ENCODE measurements around the gene WDR3.
A peak's percentile ranks its signal among the peaks of the same experiment; 100 is the strongest.
"Not testable (repeated sequence)": the region's sequence is repeated elsewhere in the genome, so short reads cannot be mapped to it uniquely, and the experiment has no call there.

WDR3 gene

GRCh38 chr1:117929343-117930172 is at the start of gene WDR3, which contains the start of gene GDAP2:
TSS of gene WDR3 (plus strand) at chr1:117929739. CDS start at chr1:117933320, 3,581 bp downstream.
TSS of gene GDAP2 (minus strand) at chr1:117929621. CDS start at chr1:117920357, 9,264 bp downstream.
- DNase-seq = peak; percentile 96
- in situ Hi-C loops (cut with HindIII; ENCODE audit: low pct_ligation_motif_present, low pct_unique_long_range_greater_than_20kb, low sequenced_read_pairs) = no loop called here

DNA sequence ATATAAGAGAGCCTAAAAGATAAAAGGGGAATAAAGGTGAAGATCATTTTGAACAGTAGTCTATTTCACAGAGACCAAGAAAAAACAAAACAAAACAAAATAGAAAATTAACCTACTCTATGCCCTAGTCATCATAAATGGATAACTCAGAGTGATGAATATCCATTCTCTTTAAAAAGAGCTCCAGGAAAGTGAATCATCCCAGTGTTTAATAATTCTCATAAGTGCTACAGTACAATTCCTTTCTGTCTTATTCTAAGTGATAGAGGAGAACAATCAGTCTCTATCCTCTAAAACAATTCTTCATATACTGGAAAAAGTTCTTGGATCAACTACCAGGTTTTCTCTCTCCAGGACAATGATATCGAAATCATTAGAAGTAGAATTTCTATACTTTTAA is 45.9 kb upstream of the WDR3 start:
- DNase-seq = peak; percentile 13
- in situ Hi-C loops (cut with HindIII; ENCODE audit: low pct_ligation_motif_present, low pct_unique_long_range_greater_than_20kb, low sequenced_read_pairs) = no loop called here

- DNase-seq = no peak
- in situ Hi-C loops (cut with HindIII; ENCODE audit: low pct_ligation_motif_present, low pct_unique_long_range_greater_than_20kb, low sequenced_read_pairs) = no loop called here
Observed at GRCh38 chr1:117886101-117886795, 43.3 kb upstream of the WDR3 start.

DNA sequence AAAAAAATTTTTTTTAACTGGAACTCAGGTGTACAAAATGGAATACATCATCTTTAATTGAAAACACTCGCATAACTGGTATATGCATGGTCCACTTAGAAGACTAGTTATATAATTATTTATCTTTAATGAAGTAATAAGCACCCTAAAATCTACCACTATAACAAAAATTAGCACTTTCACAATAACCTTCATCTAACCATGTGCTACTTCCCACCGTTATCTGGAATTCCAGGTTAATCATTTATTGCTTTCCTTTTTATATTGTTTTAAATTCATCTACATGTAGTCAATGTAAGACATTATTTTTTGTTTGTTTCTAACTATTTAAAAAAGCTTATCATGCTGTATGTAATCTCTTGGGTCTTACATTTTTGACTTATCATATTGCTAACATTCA is 39.1 kb upstream of the WDR3 start:
- in situ Hi-C loops (cut with HindIII; ENCODE audit: low pct_ligation_motif_present, low pct_unique_long_range_greater_than_20kb, low sequenced_read_pairs) = no loop called here

GRCh38 chr1:117892512-117892911 is 37.0 kb upstream of the WDR3 start:
- no peak for DNase-seq
- in situ Hi-C loops (cut with HindIII; ENCODE audit: low pct_ligation_motif_present, low pct_unique_long_range_greater_than_20kb, low sequenced_read_pairs) = no loop called here

More for the DNA sequence above, 39.1 kb upstream of the WDR3 start:
- DNase-seq = no peak

DNA sequence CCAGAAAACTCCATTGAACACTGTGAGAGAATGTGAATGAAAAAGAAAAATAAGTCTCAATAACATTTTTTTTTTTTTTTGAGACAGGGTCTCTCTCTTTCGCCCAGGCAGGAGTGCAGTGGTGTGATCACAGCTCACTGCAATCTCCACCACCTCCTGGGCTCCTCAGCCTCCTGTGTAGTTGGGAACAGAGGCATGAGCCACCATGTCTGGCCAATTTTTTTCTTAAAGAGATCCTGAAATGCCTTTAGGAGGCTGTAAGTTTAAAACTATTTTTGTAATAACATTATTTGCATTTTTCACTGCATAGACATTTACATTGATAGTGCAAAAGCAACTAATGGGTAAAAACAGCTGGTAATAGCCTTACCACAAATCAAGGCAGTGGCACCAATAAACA is 35.5 kb upstream of the WDR3 start:
- in situ Hi-C loops (cut with HindIII; ENCODE audit: low pct_ligation_motif_present, low pct_unique_long_range_greater_than_20kb, low sequenced_read_pairs) = no loop called here
- DNase-seq = no peak

DNA sequence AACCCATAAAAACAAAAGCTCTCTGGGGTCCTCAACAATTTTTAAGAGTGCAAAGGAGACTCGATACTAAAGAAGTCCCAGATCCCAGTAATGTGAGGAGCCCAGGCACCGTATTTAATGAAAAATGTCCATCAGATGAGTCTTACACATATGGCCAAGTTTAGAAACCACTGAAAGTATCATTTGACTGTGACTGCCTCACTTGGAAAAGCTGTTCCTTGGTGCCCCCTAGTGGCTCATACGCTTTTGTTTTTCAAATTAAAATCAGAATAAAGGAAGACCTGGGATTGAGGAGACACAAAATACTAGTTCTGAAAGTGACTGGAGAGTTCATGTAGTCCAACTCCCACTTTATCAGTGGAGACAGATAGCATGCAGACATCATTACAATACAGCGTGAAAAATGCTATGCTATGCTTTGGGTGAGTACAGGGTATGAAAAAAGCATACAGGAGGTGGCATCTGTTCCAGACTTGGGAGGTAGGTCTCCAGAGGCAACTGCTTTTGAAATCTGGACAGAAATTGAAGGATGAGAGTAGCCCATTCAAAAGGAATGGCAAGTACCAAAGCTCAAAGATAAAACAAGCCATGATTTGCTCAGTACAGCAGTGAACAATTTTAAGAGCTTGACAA is 33.9 kb upstream of the WDR3 start:
- in situ Hi-C loops (cut with HindIII; ENCODE audit: low pct_ligation_motif_present, low pct_unique_long_range_greater_than_20kb, low sequenced_read_pairs) = no loop called here
- peak; percentile 73 for DNase-seq

GRCh38 chr1:117897551-117897950 is 32.0 kb upstream of the WDR3 start:
- in situ Hi-C loops (cut with HindIII; ENCODE audit: low pct_ligation_motif_present, low pct_unique_long_range_greater_than_20kb, low sequenced_read_pairs) = no loop called here
- no peak for DNase-seq

DNA sequence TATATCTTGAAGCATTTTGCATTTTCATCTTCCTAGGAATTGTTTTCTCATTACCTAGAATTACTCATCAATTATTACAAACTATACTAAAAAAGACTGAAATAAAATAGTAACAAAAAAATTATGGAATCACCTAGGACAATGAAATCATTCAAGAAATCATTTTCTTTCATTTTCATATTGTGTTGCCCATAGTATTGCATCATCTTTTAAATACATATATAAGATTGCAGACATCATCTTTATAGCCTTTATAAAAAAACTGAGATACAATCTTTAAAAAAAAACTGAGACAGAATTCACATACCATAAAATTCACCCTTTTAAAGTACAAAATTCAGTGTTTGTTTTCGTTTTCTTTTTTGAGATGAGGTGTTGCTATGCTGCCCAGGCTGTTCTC is 29.7 kb upstream of the WDR3 start:
- in situ Hi-C loops (cut with HindIII; ENCODE audit: low pct_ligation_motif_present, low pct_unique_long_range_greater_than_20kb, low sequenced_read_pairs) = no loop called here
- DNase-seq = no peak

- DNase-seq = no peak
- in situ Hi-C loops (cut with HindIII; ENCODE audit: low pct_ligation_motif_present, low pct_unique_long_range_greater_than_20kb, low sequenced_read_pairs) = no loop called here
Observed at GRCh38 chr1:117902944-117903343, 26.6 kb upstream of the WDR3 start.

DNA sequence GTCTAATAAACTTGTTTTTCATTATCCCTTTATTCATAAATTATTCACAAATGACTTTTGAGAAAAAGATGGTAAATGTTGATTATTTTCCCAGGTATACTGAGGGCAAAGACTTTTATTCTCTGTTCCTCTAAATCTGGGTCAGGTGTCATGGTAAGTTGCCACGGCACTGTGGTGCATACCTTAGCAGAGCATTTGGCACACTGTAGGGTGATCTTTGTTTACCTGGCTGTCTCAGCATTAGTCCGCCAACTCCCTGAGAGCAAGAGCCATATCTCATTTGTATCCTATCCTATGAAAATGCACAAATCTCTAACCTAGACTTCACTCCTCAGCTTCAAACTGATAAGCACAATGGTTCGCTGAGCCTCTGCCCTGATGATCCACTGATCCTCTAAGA is 25.1 kb upstream of the WDR3 start:
- in situ Hi-C loops (cut with HindIII; ENCODE audit: low pct_ligation_motif_present, low pct_unique_long_range_greater_than_20kb, low sequenced_read_pairs) = no loop called here

GRCh38 chr1:117905019-117905418 is 24.5 kb upstream of the WDR3 start:
- DNase-seq = no peak
- in situ Hi-C loops (cut with HindIII; ENCODE audit: low pct_ligation_motif_present, low pct_unique_long_range_greater_than_20kb, low sequenced_read_pairs) = no loop called here

More for the DNA sequence above, 25.1 kb upstream of the WDR3 start:
- no peak for DNase-seq

DNA sequence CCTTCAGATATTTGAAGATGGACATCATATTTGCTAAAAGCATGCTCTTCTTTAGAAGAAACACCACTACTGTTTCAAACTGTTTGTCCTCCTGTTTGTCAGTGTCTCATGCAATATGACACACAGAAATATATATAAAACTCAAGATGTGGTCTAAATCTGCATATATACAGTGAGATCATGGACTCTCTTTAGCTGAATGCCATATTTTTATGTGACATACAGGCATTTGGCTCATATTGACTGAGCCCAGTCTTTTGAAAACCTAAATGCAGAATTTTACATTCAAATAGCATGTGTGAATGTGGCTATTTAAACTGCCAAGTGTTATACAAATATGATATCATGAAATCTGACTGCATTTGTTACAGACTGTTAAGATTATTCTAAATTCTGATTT is 18.5 kb upstream of the WDR3 start:
- DNase-seq = no peak
- in situ Hi-C loops (cut with HindIII; ENCODE audit: low pct_ligation_motif_present, low pct_unique_long_range_greater_than_20kb, low sequenced_read_pairs) = no loop called here

GRCh38 chr1:117919376-117919775 is 10.2 kb upstream of the WDR3 start:
- DNase-seq = no peak
- in situ Hi-C loops (cut with HindIII; ENCODE audit: low pct_ligation_motif_present, low pct_unique_long_range_greater_than_20kb, low sequenced_read_pairs) = no loop called here

DNA sequence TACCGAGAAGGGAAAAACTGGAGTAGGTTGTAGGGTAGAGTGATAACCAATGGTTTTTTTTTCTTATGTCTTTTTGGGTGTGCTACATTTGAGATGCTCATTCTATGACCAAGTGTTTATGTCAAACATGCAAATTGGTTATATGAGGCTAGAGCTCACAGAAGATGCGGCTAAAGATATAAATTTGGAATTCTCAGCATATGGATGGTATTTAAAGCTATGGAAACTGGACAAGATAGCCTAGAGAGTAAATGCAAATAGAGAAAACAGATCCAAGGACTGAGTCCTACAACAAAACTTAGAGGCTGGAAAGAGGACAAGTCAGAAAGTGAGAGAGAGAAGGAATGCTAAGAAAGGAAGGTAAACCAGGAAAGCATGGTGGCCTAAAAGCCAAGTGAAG is 7.5 kb upstream of the WDR3 start:
- no peak for DNase-seq
- in situ Hi-C loops (cut with HindIII; ENCODE audit: low pct_ligation_motif_present, low pct_unique_long_range_greater_than_20kb, low sequenced_read_pairs) = no loop called here

DNA sequence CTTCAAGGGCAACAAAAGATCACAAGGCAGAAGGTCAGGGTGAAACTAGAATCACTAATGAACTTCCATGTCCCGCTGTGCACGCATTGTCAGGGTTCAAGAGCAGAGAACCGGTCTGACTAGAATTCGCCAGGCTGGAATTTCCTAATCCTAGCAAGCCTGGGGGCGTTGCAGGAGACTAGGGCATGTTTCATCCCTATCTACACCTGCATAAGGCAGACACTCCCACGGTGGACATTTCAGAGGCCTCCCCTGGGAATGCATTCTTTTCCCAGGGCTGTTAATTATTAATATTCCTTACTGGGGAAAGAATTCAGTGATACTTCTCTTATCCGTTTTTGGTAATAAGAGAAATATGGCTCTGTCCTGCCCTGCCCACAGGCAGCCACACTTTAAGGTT is 6.8 kb upstream of the WDR3 start:
- in situ Hi-C loops (cut with HindIII; ENCODE audit: low pct_ligation_motif_present, low pct_unique_long_range_greater_than_20kb, low sequenced_read_pairs); DNase-seq: not testable (repeated sequence)

- no peak for DNase-seq
- in situ Hi-C loops (cut with HindIII; ENCODE audit: low pct_ligation_motif_present, low pct_unique_long_range_greater_than_20kb, low sequenced_read_pairs) = no loop called here
Observed at GRCh38 chr1:117925981-117926380, 3.6 kb upstream of the WDR3 start.

GRCh38 chr1:117928881-117929342 is 627 bp upstream of the WDR3 start:
- in situ Hi-C loops (cut with HindIII; ENCODE audit: low pct_ligation_motif_present, low pct_unique_long_range_greater_than_20kb, low sequenced_read_pairs) = no loop called here
- DNase-seq = peak; percentile 66

- DNase-seq = no peak
- in situ Hi-C loops (cut with HindIII; ENCODE audit: low pct_ligation_motif_present, low pct_unique_long_range_greater_than_20kb, low sequenced_read_pairs) = no loop called here
Observed at GRCh38 chr1:117930173-117930447, 571 bp downstream of the WDR3 start.
